Tibial nerve (tissue), 4 donors: ENCODE measurements around the gene THUMPD2. TPM values are rescaled to one million over a fixed set of nuclear protein-coding genes. Genes with fewer than 3 reads are reported as not detected.

ENCODE experiments used
- DNase-seq, 2 donors: peaks; one replicate each; pipeline ENCODE4 v3.0.0-alpha.2; 2019; ENCODE audit warnings: low spot score in 2 of 2
- H3K27ac ChIP-seq, 4 donors: fragments of 200-600 bp; sonication (generic) in 3 of 4; one replicate each; pipeline ENCODE4 v1.5.1; 2017 to 2019; ENCODE audit warnings: mild to moderate bottlenecking in 1 of 4
- H3K27me3 ChIP-seq, 2 donors: fragments of 200-600 bp; sonication (generic) in 1 of 2; one replicate each; pipeline versions ENCODE4 v1.5.1 to v1.6.0; 2017 to 2019
- H3K36me3 ChIP-seq, 3 donors: fragments of 200-600 bp; sonication (generic); one replicate each; pipeline ENCODE4 v1.5.1; 2018 to 2019
- H3K4me1 ChIP-seq, 4 donors: fragments of 200-600 bp; sonication (generic) in 3 of 4; one replicate each; pipeline ENCODE4 v1.5.1; 2017 to 2019
- H3K4me3 ChIP-seq, 4 donors: fragments of 200-600 bp; sonication (generic) in 3 of 4; one replicate each; pipeline ENCODE4 v1.5.1; 2017 to 2019; ENCODE audit warnings: mild to moderate bottlenecking in 1 of 4, moderate library complexity in 1 of 4
- H3K9me3 ChIP-seq, 4 donors: fragments of 200-600 bp; sonication (generic) in 3 of 4; one replicate each; pipeline ENCODE4 v1.5.1; 2017 to 2019
- EP300 ChIP-seq, 2 donors: sonication (generic); formaldehyde crosslinking; IDR thresholded peaks; one replicate each; pipeline ENCODE4 v1.6.1; 2017; ENCODE audit warnings: antibody characterized with exemption in 2 of 2, mild to moderate bottlenecking in 1 of 2
- POLR2A ChIP-seq, 2 donors: fragments of 450-650 bp; IDR thresholded peaks; one replicate each; pipeline ENCODE4 v1.6.1; 2017; ENCODE audit warnings: antibody characterized with exemption in 2 of 2, mild to moderate bottlenecking in 2 of 2, moderate library complexity in 2 of 2
- WGBS, 2 donors: methylation state at CpG; one replicate each; pipeline ENCODE4 v1.1.5; 2018; 5-methylcytosine and 5-hydroxymethylcytosine counted together
- total RNA-seq, 4 donors: library from RNA; depleted of rRNA; stranded (reverse); fragments of >200 nt; gene quantifications; one replicate each; pipeline ENCODE4 v1.1.0, GENCODE V29; 2016
- TF ChIP-seq, protein P1 (sequence below), 5 experiments: fragments of 200-600 bp in 3 of 5; fragments of 450-650 bp in 2 of 5; sonication (generic) in 3 of 5; IDR thresholded peaks; one replicate each; pipeline ENCODE4 v1.5.1; 2016 to 2019; ENCODE audit warnings: antibody characterized with exemption in 5 of 5, mild to moderate bottlenecking in 3 of 5, moderate library complexity in 2 of 5

The THUMPD2 gene
- total RNA-seq, 4 donors from 2014 or later: 12.0 to 23.7 (median 16.1) TPM

GRCh38 chr2:39715822-39716221 lies 63.2 kb downstream of the THUMPD2 start:
- Histone ChIP-seq H3K4me3 (no peak overlapping the region), H3K36me3 (no peaks in the 10 kb centered on the region), H3K27me3 (no peaks in the 10 kb centered on the region), H3K4me1 (peaks cover 0 to 5% (median 0%) of the 10 kb centered on the region in 4 donors), H3K9me3 (no peaks in the 10 kb centered on the region), H3K27ac (no peak overlapping the region)
- DNase-seq: no peak
- 86 to 94% methylated on average over 3 of the region's 3 CpGs for WGBS, 2 donors
- TF ChIP-seq EP300 (IDR thresholded peaks at IDR 0.05) (no peak), POLR2A (IDR thresholded peaks at IDR 0.05) (no peak)
- TF ChIP-seq, protein P1, sequence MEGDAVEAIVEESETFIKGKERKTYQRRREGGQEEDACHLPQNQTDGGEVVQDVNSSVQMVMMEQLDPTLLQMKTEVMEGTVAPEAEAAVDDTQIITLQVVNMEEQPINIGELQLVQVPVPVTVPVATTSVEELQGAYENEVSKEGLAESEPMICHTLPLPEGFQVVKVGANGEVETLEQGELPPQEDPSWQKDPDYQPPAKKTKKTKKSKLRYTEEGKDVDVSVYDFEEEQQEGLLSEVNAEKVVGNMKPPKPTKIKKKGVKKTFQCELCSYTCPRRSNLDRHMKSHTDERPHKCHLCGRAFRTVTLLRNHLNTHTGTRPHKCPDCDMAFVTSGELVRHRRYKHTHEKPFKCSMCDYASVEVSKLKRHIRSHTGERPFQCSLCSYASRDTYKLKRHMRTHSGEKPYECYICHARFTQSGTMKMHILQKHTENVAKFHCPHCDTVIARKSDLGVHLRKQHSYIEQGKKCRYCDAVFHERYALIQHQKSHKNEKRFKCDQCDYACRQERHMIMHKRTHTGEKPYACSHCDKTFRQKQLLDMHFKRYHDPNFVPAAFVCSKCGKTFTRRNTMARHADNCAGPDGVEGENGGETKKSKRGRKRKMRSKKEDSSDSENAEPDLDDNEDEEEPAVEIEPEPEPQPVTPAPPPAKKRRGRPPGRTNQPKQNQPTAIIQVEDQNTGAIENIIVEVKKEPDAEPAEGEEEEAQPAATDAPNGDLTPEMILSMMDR (IDR thresholded peaks at IDR 0.05): no peak

- Histone ChIP-seq H3K36me3 (no peaks in the 10 kb centered on the region), H3K27me3 (no peaks in the 10 kb centered on the region), H3K9me3 (no peaks in the 10 kb centered on the region), H3K4me3 (no peak overlapping the region), H3K4me1 (peaks cover 0 to 5% (median 0%) of the 10 kb centered on the region in 4 donors), H3K27ac (no peak overlapping the region)
- TF ChIP-seq, protein P1 (IDR thresholded peaks at IDR 0.05): no peak
- TF ChIP-seq POLR2A (IDR thresholded peaks at IDR 0.05) (no peak), EP300 (IDR thresholded peaks at IDR 0.05) (no peak)
- no peak for DNase-seq
These were observed 64.0 kb downstream of the THUMPD2 start for GRCh38 chr2:39715095-39715494.

GRCh38 chr2:39712953-39713352 lies 66.1 kb downstream of the THUMPD2 start:
- H3K36me3 ChIP-seq: no peaks in the 10 kb centered on the region
- H3K4me1 ChIP-seq: peaks cover 0 to 5% (median 0%) of the 10 kb centered on the region in 4 donors
- H3K4me3 ChIP-seq: no peak overlapping the region
- H3K9me3 ChIP-seq: no peaks in the 10 kb centered on the region
- WGBS, 2 donors: 93 to 95% methylated on average over 5 of the region's 5 CpGs
- TF ChIP-seq EP300 (IDR thresholded peaks at IDR 0.05): no peak
- no peak for TF ChIP-seq POLR2A (IDR thresholded peaks at IDR 0.05)
- TF ChIP-seq, protein P1 (IDR thresholded peaks at IDR 0.05): no peak
- no peaks in the 10 kb centered on the region for H3K27me3 ChIP-seq
- DNase-seq: no peak
- H3K27ac ChIP-seq: no peak overlapping the region

DNA sequence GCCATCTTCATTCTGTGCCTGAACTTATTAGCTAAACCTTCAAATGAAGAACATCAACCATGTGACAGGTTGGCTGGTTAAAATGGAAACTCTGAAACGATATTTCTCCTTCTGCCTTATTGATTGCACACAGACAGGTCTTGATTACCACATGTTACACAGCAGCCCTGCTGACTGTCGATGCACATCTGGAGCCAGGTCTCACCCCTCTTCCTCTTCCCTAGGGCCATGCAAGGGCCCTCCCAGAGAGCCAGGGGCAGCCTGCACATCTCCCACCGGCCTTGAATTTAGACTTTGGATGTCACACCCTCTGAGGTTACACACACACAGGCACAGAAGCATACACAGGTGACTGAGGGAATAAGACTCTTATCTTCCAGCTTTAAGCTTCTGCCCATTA lies 68.3 kb downstream of the THUMPD2 start:
- H3K27ac ChIP-seq: no peak overlapping the region
- TF ChIP-seq POLR2A (IDR thresholded peaks at IDR 0.05) (no peak), EP300 (IDR thresholded peaks at IDR 0.05) (no peak)
- TF ChIP-seq, protein P1 (IDR thresholded peaks at IDR 0.05): no peak
- H3K9me3 ChIP-seq: no peaks in the 10 kb centered on the region
- no peaks in the 10 kb centered on the region for H3K27me3 ChIP-seq
- 75 to 77% methylated on average over 3 of the region's 3 CpGs for whole genome bisulfite sequencing, 2 donors
- no peaks in the 10 kb centered on the region for H3K36me3 ChIP-seq
- H3K4me1 ChIP-seq: peaks cover 0 to 5% (median 0%) of the 10 kb centered on the region in 4 donors
- no peak overlapping the region for H3K4me3 ChIP-seq
- DNase-seq: no peak

DNA sequence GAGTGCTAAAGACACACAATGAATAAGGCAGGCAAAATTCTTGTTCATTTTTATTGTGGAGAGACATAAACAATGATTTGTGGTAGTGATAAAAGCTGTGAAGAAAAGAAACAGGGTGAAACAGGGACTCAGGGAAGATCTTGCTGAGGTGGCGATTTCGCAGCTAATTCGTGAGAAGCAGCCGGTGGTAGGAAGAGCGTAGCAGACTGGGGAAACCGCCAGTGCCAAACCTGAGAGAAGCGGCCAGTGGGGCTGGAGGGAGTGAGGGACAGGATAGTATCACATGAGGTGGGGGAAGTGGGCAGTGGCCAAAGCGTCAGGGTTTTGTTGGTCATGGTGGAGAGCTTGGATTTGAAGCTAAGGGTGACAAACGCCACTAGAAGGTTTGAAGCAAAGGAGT lies 71.1 kb downstream of the THUMPD2 start:
- no peak for DNase-seq
- TF ChIP-seq, protein P1 (IDR thresholded peaks at IDR 0.05): no peak
- TF ChIP-seq POLR2A (IDR thresholded peaks at IDR 0.05): no peak
- TF ChIP-seq EP300 (IDR thresholded peaks at IDR 0.05): no peak
- WGBS, 2 donors: 94 to 95% methylated on average over 9 of the region's 9 CpGs
- Histone ChIP-seq H3K4me3 (no peak overlapping the region), H3K9me3 (no peaks in the 10 kb centered on the region), H3K27me3 (no peaks in the 10 kb centered on the region), H3K27ac (no peak overlapping the region), H3K36me3 (no peaks in the 10 kb centered on the region), H3K4me1 (no peaks in the 10 kb centered on the region)
